DMS114 treated with DMSO at 0.1 percent for 48 hours (cell line): Measurements from ENCODE around the gene IFNG.

Source experiments
- DNase-seq: peaks from one replicate; lab custom pipeline; 2025; ENCODE audit not compliant: unreplicated experiment; lab: John Stamatoyannopoulos, UW

IFNG gene

DNA sequence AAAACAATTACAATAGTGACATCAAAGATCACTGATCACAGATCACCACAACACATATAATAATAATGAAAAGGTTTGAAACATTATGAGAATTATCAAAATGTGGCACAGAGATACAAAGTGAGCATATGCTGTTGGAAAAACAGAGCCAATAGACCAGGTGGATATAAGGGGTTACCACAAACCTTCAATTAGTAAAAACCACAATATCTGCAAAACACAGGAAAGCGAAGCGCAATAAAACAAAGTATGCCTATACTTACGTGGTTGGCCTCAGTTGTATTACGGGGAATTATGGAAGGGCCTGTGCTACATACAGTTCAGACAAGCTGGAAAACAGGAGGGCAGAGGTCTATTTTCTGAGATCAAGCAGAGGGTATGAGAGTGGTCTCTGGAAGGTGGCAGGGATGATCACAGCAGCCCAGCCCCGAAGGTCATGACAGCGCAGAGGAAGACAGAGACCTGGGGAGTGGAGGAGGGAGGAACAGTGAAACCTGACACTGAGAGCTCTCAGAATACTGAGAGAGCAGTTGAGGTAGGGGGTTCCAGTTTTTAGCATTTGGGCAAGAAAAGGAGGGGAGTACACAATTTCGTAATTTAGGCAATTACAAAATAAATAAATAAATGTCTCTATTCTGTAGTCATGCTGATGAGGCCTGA, 41.3 kb downstream of the IFNG start:
- no peak for DNase-seq

DNA sequence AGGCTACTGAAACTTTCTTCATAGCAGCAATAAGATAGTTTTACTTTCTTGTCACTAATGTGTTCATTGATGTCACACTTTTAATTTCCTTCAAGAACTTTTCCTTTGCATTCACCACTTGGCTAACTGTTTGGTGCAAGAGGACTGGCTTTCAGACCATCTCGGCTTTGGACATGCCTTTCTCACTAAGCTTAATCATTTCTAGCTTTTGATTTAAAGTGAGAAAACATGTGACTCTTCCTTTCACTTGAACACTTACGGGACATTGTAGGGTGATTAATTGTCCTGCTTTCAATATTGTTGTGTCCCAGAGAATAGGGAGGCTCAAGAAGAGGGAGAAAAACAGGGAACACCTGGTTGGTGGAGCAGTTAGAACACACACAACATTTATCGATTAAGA, 41.9 kb downstream of the IFNG start:
- no peak for DNase-seq

DNA sequence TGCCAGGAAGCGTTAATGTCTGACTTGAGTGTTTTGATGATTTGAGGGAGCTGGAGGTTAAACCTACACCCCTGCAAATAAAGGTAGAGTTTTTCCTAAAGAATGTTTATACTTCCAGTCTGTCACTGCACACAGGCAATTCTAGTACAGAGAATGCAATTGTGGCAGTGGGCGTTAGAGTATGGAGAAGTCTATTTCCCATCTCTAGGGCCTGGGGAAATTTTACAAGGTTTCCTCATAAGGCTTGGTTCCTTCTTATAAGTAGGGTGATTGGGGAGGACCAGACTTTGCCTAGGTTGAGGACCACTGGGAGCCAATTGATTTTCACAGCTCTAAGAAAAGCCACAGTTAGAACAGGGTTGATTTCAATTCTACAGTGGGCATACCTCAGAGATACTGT, 44.3 kb downstream of the IFNG start:
- no peak for DNase-seq

DNA sequence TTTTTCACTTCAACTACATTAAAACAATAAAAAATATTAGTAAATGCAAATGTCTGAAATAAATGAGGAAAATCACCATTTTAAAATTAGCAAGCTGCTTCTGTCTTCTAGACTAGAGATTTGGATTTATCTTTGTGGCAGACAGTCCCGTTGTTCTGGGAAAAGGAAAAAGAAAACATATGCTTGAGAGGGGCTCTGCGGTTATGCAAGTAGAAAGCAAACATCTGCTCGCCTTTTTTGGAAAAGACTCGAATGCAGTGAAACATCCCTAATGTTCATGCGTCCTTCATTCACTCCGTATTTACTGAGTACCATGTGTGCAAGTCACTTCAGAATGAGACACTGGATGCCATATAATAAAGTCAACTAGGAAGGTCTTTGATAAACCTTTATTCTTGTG, 44.9 kb downstream of the IFNG start:
- no peak for DNase-seq

DNA sequence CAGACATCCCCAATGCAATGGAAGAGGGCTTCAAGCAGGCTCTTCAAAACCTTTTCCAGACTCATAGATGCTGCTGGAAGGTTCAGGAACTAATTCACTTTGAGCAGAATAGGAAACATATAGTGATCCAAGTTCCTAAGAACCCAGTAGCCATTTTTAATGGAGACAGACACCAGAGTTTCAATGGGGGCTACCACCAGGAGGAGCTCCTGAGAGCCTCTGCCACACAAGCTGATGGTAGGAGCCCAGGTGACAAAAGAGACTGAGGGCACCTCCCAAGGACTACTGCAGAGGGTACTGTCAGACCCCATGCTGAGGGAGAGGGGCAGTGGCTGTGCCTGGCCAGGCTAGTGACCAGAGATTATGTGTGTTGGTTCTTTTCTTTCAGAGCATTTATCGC, 45.9 kb downstream of the IFNG start:
- no peak for DNase-seq

DNA sequence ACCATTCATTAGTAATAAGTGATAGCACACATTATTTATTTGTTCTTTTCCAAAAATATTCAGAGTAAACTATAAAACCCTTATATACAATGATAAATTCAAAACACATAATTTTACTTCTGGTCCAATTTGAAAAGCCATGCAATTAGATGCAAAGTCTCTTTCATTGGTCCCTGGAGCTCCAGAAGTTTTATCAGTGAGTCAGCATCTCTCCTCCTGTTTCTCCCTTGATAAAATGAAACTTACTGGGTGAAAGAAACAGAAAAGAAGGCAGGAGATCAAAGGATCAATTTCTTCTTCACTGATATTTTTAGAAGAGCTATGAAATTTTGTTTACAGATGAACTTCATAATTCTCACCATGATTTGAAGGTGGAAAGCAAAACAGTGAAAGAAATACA, 47.5 kb downstream of the IFNG start:
- no peak for DNase-seq

DNA sequence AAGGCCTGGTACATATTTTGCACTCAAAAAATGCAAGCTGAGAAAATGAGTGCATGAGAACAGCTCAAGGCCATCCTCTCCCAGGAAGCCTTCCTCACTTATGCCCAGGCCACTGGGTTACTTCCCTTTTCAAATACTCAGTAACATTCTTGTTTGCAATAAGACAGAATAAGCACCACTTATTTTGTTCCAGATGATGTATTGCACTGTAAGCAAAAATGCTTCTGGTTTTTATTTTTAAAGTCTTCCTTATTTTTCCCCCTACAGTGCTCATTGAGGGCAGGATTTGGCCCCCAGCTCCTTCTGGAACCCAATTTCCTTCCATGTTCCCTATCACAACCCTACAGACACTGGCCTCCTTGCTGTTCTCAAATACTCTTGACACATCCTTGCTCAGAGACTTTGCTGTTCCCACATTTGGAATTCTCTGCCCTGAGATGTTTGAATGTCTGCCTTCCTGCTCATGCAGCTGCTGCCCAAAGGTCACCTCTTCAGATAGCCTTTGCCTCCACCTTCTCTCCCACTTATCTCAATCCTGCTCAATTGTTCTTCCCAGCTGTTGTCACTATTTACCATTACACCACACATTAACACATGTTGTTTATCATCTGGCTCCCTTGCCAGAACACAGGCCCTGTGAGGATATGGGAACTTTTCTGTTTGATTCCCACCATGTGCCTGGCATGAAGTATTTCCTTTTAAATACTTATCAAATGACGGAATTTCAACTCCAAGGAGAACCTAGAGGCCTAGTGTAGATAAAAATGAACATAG, 49.9 kb downstream of the IFNG start:
- no peak for DNase-seq

DNA sequence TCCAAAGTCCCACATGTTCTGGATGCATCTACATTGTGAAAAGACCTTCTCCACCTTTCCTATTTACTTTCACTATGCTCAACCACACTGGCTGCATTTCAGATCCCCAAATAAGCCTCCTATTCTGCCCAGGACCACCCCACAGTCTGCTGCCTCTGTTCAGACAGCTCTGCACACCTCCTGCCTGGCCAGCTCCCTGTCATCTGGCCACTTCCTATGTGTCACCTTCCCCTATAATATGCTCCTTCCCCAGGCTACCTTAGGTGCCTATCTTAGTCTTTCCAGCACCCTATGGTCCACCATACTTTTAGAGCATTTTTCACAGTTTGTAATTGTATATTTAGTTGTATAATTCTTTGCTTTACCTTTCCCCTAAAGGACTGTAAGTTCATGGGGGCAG, 50.5 kb downstream of the IFNG start:
- DNase-seq, result no peak

DNA sequence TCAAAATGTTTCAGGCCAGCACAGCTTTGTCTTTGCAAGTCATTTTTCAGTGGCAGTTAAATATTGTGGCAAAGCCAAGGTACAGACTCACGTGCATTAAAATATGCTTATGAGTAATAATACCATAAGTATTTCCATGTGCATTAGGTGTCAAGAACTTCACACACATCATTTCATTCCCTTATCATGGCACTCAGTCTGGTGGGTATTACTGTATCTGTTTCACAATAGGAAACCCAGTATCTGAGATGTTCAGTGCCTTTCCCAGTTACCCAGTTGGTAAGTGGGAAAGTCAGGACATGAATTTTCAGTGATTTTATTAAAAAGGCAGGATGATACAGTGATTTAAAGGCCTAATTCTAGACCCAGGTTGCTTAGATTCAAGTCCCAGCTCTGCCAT, 52.9 kb downstream of the IFNG start:
- DNase-seq, result no peak

DNA sequence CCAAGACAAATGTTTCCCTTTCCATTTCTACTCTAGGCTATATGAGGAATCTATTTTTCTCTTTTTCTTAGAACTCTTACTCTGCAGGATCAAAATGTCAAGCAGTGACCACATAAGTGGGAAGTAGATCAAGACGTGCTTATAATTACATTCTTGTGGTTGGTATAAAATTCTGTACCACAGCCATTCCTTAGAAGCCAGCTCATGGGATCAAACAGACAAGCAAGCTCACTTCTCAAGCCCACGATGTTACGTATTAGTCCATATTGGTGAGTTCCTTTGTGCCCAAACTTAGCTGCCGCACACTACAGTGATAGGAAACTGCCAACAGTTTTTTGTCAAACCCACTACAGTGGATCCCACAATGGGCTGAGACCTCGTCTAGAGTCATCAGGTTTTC, 53.4 kb downstream of the IFNG start:
- DNase-seq, result no peak
